GM18951 (cell line): Measurements from ENCODE around the gene PBX4.
A peak's percentile ranks its signal among the peaks of the same experiment; 100 is the strongest.

Source experiments
- POLR2A ChIP-seq: IDR thresholded peaks from 4 replicates; pipeline ENCODE4 v1.6.1; 2011; ENCODE audit warnings: mild to moderate bottlenecking; ENCODE audit not compliant: insufficient read length, insufficient read depth; ENCODE audit errors: extremely low read depth
- in situ Hi-C: fragments of 300-500 bp; cut with MboI; formaldehyde crosslinking; loops from one replicate; pipeline ENCODE4 v1.12.0; 2022; ENCODE audit warnings: low sequenced_read_pairs, mixed read lengths, inconsistent platforms; ENCODE audit not compliant: unreplicated experiment

Gene PBX4

DNA sequence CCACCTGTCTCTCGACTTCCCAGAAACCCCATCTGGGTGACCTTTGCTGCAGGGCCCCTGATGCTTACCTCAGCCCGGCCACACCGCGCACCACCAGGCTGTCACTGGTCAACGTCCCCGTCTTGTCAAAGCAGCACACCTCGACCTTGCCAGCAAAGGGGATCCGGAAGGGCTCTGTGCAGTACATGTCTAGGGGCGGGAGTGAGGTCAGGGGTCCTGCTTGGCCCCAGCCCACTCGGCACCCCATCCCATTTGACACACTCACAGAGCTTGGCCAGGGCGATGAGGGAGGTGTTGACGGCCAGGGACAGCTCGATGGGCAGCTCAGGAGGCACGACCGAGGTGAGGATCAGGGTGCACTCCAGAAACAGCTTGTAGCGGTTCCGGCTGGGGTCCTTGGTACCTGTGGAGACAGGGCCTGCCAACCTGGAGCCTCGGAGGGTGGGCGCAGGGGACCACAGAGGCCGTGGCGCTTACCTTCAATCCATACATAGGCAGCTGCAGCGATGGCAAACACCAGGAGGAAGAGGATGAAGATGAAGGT lies 36.6 kb upstream of the PBX4 start:
- in situ Hi-C loops: no loop called here
- no peak for TF ChIP-seq POLR2A

GRCh38 chr19:19654441-19654840 lies 36.0 kb upstream of the PBX4 start:
- no peak for TF ChIP-seq POLR2A
- in situ Hi-C loops: no loop called here

- TF ChIP-seq POLR2A: no peak
- in situ Hi-C loops: no loop called here
Observed at GRCh38 chr19:19653597-19654147, 35.2 kb upstream of the PBX4 start.

GRCh38 chr19:19652482-19653295 lies 34.2 kb upstream of the PBX4 start:
- in situ Hi-C loops: no loop called here
- TF ChIP-seq POLR2A: no peak

DNA sequence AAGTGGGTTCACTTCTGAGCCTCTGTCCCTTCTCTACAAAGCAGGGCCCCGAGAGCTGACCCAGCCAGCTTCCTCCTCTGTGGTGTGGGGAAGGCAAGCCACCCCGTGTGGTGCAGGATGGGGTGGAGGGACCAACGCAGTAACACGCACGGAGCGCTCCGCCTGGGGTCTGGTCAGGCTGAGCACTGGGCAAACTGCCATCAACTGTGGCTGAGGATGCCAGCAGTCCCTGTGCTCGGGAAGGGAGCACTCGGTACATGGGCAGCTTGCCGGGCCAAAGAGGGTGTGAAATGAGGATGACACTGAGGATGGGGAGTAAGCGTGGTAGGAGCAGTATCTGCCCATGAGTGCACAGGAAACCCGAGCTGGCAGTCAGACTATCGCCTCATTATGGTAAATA lies 32.6 kb upstream of the PBX4 start:
- TF ChIP-seq POLR2A: peak; percentile 14
- in situ Hi-C loops: no loop called here

DNA sequence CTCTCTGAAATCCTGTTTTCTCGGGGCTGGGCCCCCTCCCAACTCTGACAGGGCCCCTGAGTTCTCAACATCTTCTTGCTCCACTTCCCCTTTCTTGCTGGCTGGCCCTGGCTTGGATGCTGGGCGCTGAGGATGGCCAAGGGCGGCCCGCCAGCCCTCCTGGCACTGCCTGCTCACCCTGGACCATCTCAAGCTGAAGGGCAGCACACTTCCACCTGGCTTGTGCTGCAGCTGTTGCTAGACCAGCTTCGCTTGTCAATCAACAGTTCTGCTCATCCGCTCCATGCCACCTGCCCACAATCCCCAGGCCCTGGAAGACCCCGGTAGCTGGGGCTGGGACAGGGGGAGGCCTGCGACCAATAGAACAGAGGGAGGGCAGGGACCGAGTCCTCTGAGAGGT lies 31.8 kb upstream of the PBX4 start:
- in situ Hi-C loops: no loop called here
- TF ChIP-seq POLR2A: peak; percentile 17

DNA sequence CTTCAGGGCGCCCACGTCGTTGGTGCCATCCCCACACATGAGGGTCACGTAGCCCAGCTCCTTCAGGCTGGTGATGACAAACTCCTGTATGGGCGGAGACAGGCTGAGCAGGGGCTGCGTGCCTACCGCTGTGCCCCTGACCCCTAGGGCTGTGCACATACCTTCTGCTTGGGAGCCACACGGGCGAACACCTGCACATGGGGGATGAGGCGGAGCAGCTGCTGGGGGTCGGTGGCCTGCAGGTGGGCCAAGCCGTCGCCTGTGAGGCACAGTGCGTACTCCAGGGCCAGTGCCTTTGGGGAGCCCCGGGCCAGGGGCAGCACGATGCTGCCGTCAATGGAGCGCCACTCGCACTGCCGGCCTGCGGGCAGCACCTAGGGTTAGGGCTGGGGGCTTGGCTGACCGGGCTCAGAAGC lies 31.1 kb upstream of the PBX4 start:
- in situ Hi-C loops: loop anchor here (25.0 kb wide), 1 partner anchor 287 kb away; no protein-coding TSS in a partner anchor
- TF ChIP-seq POLR2A: no peak

- in situ Hi-C loops: loop anchor here (25.0 kb wide), 1 partner anchor 287 kb away; no protein-coding TSS in a partner anchor
- no peak for TF ChIP-seq POLR2A
Observed at GRCh38 chr19:19649155-19649554, 30.7 kb upstream of the PBX4 start.

- no peak for TF ChIP-seq POLR2A
- in situ Hi-C loops: loop anchor here (25.0 kb wide), 1 partner anchor 285 kb away; no protein-coding TSS in a partner anchor
Observed at GRCh38 chr19:19647037-19647835, 28.7 kb upstream of the PBX4 start.

DNA sequence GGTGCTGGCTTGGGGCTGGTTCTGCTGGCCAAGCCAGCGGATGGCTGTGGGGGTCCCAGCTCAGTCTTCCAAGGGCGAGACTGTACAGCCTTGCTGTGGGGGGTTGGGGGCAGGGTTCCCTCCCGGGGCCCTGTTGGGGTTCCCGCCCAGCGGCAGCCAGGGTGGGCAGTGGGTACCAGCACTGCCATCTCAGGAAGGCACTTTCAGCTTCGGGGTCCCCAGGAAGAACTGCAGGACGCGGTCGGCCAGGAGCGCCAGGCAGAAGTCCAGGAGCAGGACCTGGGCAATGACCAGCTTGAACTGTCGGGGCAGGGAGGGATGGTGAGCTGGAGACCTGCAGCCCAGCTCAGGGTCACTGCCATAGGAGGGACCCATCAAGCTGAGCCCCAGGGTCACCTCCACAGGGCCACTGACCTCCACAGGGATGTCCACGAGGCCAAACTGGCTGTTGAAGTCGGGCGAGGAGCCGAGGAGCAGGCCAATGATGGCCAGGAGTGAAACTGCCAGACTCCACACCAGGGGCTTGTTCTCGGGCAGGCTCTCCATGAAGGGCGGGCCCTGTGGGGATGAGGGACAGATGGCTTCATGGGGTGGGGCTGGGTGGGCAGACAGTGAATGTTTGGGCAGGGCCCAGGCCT lies 26.9 kb upstream of the PBX4 start:
- TF ChIP-seq POLR2A: no peak
- in situ Hi-C loops: loop anchor here (25.0 kb wide), 1 partner anchor 283 kb away; no protein-coding TSS in a partner anchor

DNA sequence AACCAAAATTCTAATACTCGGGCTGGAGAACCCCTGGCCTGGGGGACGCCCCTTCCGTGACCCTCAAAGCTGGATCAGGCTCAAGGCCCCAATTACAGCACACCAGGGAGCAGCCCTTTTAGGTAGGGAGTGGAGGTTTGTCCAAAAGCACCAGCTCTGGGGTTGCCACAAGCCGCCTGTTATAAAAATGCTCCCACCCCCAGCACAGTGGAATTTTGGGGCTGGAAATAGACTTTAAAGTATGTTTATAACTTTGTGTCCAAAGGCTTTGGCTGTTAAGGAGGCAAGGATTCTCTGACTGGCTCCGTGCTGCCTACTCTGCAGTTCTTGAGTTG lies 25.5 kb upstream of the PBX4 start:
- in situ Hi-C loops: loop anchor here (5.0 to 25.0 kb wide), 2 partner anchors 112 to 282 kb away; no protein-coding TSS in a partner anchor
- TF ChIP-seq POLR2A: no peak

- in situ Hi-C loops: loop anchor here (5.0 to 25.0 kb wide), 2 partner anchors 111 to 281 kb away; no protein-coding TSS in a partner anchor
- TF ChIP-seq POLR2A: peak; percentile 78
Observed at GRCh38 chr19:19643158-19644053, 24.9 kb upstream of the PBX4 start, which contains the start of gene GMIP. GMIP (minus strand) TSS chr19:19643657; CDS start chr19:19643529, 128 bp downstream.
